Keratinocyte (primary cell): ENCODE data around the gene DCAF17.

ENCODE experiments used
- EZH2 ChIP-seq: IDR thresholded peaks from one replicate; pipeline ENCODE4 v1.6.1; 2012; ENCODE audit warnings: inconsistent platforms, mild to moderate bottlenecking, low read length, moderate library complexity
- TF ChIP-seq, protein P1 (sequence below), 3 experiments: IDR thresholded peaks in 1 of 3; conservative IDR thresholded peaks in 1 of 3; optimal IDR thresholded peaks in 1 of 3; 2 replicates in 2 of 3; 3 replicates in 1 of 3; pipeline versions ENCODE3 to v1.5.1; 2011; ENCODE audit warnings: low read length in 3 of 3, mild to moderate bottlenecking in 3 of 3, moderate library complexity in 2 of 3, control low read depth in 1 of 3, inconsistent platforms in 1 of 3; ENCODE audit not compliant: insufficient read depth in 2 of 3; ENCODE audit errors: extremely low read depth in 1 of 3

DNA sequence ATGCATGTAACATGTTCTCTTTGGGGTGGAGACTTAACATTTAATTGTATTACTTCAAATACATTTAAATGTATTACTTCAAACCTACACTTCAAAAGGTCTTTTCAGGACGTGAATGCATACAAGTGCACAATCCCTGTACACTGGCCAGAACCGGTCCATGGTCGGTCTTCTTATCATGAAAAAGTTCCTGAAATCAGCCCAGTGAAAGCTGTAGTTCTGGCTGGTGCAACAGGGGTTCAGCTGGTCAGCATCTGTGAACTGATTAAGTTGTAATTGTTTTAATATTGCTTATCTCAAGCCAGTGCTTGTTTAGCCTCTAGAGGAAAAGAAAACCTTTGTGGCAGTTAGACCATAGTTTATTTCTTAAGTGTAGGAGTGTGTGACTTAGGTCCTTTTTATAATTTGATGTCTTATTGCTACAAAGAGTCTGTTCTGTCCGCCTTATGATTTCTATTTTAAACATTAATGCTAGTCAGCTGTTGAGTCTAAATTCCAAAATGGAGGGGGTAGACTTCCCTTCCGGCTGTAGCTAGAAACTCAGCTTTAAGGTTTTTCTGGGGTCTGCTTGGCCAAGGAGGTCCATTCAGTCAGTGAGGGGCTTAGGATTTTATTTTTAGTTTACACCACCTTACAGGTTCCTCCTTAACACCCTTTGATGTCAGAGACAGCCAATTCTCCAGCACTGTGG lies 87.5 kb downstream of the DCAF17 start:
- no peak for TF ChIP-seq EZH2
- TF ChIP-seq, protein P1, sequence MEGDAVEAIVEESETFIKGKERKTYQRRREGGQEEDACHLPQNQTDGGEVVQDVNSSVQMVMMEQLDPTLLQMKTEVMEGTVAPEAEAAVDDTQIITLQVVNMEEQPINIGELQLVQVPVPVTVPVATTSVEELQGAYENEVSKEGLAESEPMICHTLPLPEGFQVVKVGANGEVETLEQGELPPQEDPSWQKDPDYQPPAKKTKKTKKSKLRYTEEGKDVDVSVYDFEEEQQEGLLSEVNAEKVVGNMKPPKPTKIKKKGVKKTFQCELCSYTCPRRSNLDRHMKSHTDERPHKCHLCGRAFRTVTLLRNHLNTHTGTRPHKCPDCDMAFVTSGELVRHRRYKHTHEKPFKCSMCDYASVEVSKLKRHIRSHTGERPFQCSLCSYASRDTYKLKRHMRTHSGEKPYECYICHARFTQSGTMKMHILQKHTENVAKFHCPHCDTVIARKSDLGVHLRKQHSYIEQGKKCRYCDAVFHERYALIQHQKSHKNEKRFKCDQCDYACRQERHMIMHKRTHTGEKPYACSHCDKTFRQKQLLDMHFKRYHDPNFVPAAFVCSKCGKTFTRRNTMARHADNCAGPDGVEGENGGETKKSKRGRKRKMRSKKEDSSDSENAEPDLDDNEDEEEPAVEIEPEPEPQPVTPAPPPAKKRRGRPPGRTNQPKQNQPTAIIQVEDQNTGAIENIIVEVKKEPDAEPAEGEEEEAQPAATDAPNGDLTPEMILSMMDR (optimal IDR thresholded peaks at IDR 0.05 in 1 of 3, IDR thresholded peaks at IDR 0.05 in 1 of 3, conservative IDR thresholded peaks at IDR 0.05 in 1 of 3; ENCODE audit: extremely low read depth in 1 of 3, insufficient read depth in 2 of 3, low read length in 3 of 3) = no peak
